AG04450 (cell line): ENCODE measurements around the gene APPBP2. TPM values are rescaled to one million over a fixed set of nuclear protein-coding genes. Genes with fewer than 3 reads are reported as not detected.
"Not testable (repeated sequence)": the region's sequence is repeated elsewhere in the genome, so short reads cannot be mapped to it uniquely, and the experiment has no call there.

Experiments
- CTCF ChIA-PET: fragments of 300-600, 350-600 bp; formaldehyde crosslinking; extraction: SDS; loops from one replicate; lab custom pipeline; 2022; ENCODE audit warnings: antibody characterized with exemption, inconsistent platforms; lab: Charles Lee
- POLR2A ChIA-PET: fragments of 350-600 bp; formaldehyde crosslinking; extraction: SDS; loops from one replicate; lab custom pipeline; 2021; ENCODE audit warnings: antibody characterized with exemption, inconsistent platforms; lab: Yijun Ruan, JAX
- DNase-seq: peaks from one replicate; pipeline ENCODE4 v3.0.0-alpha.2; 2011; ENCODE audit warnings: low read depth, low spot score
- H3K27ac ChIP-seq: one replicate; pipeline ENCODE4 v1.5.1; 2012; ENCODE audit warnings: low read depth, low read length, control low read depth
- H3K27me3 ChIP-seq: one replicate; pipeline ENCODE4 v1.6.0; 2012; ENCODE audit warnings: low read length; ENCODE audit not compliant: control insufficient read depth, insufficient read depth
- H3K4me3 ChIP-seq: 2 replicates; pipeline ENCODE4 v1.5.1; 2011; ENCODE audit warnings: mild to moderate bottlenecking, low read depth, low read length, control low read depth
- H3K9me3 ChIP-seq: 2 replicates; pipeline ENCODE4 v1.5.1; 2012; ENCODE audit warnings: low read length; ENCODE audit not compliant: control insufficient read depth, insufficient read depth
- polyA plus RNA-seq: library from polyadenylated mRNA; depleted of rRNA; stranded (reverse); fragments of >200 nt; gene quantifications from 2 replicates; pipeline ENCODE4 v1.2.3, GENCODE V29; 2011
- TF ChIP-seq, protein P1 (sequence below): IDR thresholded peaks from 2 replicates; pipeline ENCODE4 v1.5.1; 2011; ENCODE audit warnings: low read depth, low read length, control low read depth, inconsistent platforms

APPBP2 gene
- polyA plus RNA-seq, 1 experiment: 55.1 TPM

DNA sequence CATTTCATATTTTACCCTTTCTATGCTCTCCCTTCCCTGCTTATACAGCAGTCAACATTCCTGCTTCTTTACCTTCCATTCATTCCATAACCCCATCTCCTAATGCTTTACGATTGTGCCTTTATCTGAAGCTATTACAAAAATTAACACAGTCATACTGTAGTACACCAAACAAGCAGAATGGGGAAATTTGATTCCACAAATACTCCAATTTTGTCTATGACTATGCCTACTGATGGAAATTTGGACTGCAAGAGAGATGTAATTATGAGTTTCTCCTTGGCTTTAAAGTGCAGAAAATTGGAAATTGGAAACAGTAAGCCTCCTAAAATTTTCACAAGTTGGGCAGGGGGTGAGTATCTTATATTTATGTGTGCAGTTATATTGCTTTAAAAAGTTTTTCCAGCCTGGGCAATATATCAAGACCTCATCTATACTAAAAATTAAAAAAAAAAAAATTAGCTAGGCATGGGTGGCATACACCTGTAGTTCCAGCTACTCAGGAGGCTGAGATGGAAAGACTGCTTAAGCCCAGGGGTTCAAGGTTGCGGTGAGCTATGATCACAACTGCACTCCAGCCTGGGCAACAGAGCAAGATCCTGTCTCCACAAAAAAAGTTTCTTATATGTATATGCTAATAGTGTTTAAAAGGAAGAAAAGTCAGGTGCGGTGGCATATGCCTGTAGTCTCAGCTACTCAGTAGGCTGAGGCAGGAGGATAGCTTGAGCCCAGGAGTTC lies 3.0 kb downstream of the APPBP2 start:
- H3K4me3 ChIP-seq: peak overlapping the region; percentile 98
- no peak overlapping the region for H3K27ac ChIP-seq
- H3K27me3 ChIP-seq: no peaks in the 10 kb centered on the region
- TF ChIP-seq, protein P1, sequence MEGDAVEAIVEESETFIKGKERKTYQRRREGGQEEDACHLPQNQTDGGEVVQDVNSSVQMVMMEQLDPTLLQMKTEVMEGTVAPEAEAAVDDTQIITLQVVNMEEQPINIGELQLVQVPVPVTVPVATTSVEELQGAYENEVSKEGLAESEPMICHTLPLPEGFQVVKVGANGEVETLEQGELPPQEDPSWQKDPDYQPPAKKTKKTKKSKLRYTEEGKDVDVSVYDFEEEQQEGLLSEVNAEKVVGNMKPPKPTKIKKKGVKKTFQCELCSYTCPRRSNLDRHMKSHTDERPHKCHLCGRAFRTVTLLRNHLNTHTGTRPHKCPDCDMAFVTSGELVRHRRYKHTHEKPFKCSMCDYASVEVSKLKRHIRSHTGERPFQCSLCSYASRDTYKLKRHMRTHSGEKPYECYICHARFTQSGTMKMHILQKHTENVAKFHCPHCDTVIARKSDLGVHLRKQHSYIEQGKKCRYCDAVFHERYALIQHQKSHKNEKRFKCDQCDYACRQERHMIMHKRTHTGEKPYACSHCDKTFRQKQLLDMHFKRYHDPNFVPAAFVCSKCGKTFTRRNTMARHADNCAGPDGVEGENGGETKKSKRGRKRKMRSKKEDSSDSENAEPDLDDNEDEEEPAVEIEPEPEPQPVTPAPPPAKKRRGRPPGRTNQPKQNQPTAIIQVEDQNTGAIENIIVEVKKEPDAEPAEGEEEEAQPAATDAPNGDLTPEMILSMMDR: no peak
- CTCF ChIA-PET: interaction anchor here (1.3 kb wide), 1 partner anchor 115 kb away, joined by 4 read pairs; no protein-coding TSS in a partner anchor
- H3K9me3 ChIP-seq: no peaks in the 10 kb centered on the region; the same call in 1 of the 2 replicates
- DNase-seq: no peak
- POLR2A ChIA-PET: interaction anchor here (0.6 to 1.1 kb wide), 2 partner anchors 8 to 17 kb away, joined by 3 to 7 read pairs; no protein-coding TSS in a partner anchor

DNA sequence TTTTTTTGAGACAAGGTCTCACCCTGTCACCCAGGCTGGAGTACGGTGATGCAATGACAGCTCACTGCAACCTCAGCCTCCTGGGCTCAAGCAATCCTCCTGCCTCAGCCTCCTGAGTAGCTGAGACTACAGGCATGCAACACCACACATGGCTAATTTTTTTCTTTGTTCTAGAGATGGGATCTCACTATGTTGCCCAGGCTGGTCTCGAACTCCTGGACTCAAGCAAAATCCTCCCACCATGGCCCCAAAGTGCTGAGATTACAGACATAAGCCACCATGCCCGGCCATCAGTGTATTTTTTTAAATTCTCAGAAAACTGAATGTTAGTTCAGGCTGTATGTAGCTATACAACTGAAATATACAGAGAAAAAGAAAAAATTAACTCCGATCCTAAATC lies 6.2 kb downstream of the APPBP2 start:
- H3K9me3 ChIP-seq: no peaks in the 10 kb centered on the region
- H3K4me3 ChIP-seq: no peak overlapping the region
- H3K27me3 ChIP-seq: no peaks in the 10 kb centered on the region
- DNase-seq: no peak
- H3K27ac ChIP-seq: no peak overlapping the region
- TF ChIP-seq, protein P1: no peak
- POLR2A ChIA-PET: no interaction called here
- CTCF ChIA-PET: no interaction called here

DNA sequence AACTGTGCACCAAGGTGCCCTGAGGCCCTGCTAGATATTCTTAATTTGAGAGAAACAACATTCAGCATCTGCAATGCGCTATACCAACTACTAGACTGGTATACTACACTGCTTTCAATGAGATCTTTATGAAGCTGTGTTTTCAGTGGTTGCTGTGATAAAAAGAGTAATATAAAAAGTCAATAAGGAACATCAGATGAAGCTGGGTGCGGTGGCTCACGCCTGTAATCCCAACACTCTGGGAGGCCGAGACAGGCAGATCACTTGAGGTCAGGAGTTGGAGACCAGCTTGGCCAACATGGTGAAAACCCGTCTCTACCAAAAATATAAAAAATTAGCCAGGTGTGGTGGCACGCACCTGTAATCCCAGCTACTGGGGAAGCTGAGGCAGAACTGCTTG lies 10.4 kb downstream of the APPBP2 start:
- H3K27ac ChIP-seq, H3K4me3 ChIP-seq, H3K9me3 ChIP-seq, H3K27me3 ChIP-seq, DNase-seq, POLR2A ChIA-PET: not testable (repeated sequence)
- CTCF ChIA-PET: interaction anchor here (1.3 kb wide), 1 partner anchor 124 kb away, joined by 7 read pairs; no protein-coding TSS in a partner anchor

DNA sequence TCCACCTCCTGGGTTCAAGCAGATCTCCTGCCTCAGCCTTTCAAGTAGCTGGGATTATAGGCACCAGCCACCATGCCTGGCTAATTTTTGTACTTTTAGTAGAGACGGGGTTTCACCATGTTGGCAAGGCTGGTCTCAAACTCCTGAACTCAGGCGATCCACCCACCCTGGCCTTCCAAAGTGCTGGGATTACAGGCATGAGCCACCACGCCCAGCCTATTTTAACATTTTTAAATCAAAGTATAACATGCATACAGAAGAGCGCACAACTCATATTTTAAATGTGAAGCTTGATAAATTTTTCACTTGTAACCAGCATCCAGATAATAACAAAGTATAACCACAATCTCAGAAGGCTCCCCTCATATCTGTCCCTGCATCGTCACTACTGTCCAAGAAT lies 10.8 kb downstream of the APPBP2 start:
- CTCF ChIA-PET: interaction anchor here (1.3 kb wide), 1 partner anchor 124 kb away, joined by 7 read pairs; no protein-coding TSS in a partner anchor
- H3K27me3 ChIP-seq, POLR2A ChIA-PET: not testable (repeated sequence)

DNA sequence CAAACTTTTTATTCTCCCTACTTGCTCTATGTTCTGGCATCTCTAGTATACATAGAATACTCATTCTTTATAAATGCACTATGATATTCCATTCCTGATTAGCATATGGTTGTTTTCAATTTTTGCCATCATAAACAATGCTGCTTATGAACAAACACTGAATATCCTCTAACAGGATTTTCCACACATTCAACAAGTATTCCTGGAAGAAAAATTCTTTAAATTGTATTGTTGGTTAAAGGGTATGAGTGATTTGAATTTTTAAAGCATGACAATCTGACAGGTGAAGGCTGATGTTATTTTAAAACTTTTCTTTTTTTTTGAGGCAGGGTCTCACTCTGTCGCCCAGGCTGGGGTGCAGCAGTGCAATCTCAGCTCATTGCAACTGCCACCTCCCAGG lies 11.5 kb downstream of the APPBP2 start:
- no peak overlapping the region for H3K4me3 ChIP-seq
- H3K27me3 ChIP-seq: no peaks in the 10 kb centered on the region
- H3K9me3 ChIP-seq: no peaks in the 10 kb centered on the region
- TF ChIP-seq, protein P1: no peak
- POLR2A ChIA-PET: interaction anchor here (0.7 kb wide), 1 partner anchor 9 kb away, joined by 7 read pairs; no protein-coding TSS in a partner anchor
- no peak overlapping the region for H3K27ac ChIP-seq
- no peak for DNase-seq
- CTCF ChIA-PET: interaction anchor here (1.3 kb wide), 1 partner anchor 125 kb away, joined by 7 read pairs; no protein-coding TSS in a partner anchor

More for the DNA sequence above, 10.8 kb downstream of the APPBP2 start:
- not testable (repeated sequence) for H3K4me3 ChIP-seq, H3K9me3 ChIP-seq, H3K27ac ChIP-seq, DNase-seq

DNA sequence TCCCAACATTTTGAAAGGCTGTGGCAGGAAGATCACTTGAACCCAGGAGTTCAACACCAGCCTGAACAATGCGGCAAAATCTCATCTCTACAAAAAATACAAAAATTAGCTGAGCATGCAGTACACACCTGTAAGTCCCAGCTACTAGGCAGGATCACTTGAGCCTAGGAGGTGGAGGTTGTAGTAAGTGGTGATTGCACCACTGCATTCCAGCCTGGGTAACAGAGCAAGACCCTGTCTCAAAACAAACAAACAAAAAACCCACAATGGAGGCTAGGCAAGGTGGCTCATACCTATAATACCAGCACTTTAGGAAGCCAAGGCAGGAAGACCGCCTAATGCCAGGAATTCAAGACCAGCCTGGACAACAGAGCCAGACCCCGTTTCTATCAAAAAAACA lies 12.0 kb downstream of the APPBP2 start:
- TF ChIP-seq, protein P1: no peak

More for the DNA sequence above, 12.0 kb downstream of the APPBP2 start:
- Histone ChIP-seq H3K27me3 (no peaks in the 10 kb centered on the region), H3K9me3 (no peaks in the 10 kb centered on the region), H3K27ac (no peak overlapping the region), H3K4me3 (no peak overlapping the region)
- no peak for DNase-seq
- POLR2A ChIA-PET: no interaction called here
- CTCF ChIA-PET: no interaction called here
